ENCODE results near the gene IMPG2. TPM values are rescaled to one million over a fixed set of nuclear protein-coding genes. Genes with fewer than 3 reads are reported as not detected.

Gene IMPG2
- total RNA-seq, 2 donors from 2014 or later = 0.23 to 0.28 TPM

GRCh38 chr3:101259485-101260341, 60.7 kb downstream of the IMPG2 start:
- Histone ChIP-seq H3K36me3 (no peaks in the 10 kb centered on the region), H3K27ac (no peak overlapping the region), H3K9me3 (no peaks in the 10 kb centered on the region), H3K4me1 (replicated peaks) (no peaks in the 10 kb centered on the region), H3K27me3 (replicated peaks; ENCODE audit: insufficient read depth) (no peaks in the 10 kb centered on the region), H3K4me3 (no peak overlapping the region)
- no peak for DNase-seq (ENCODE audit: low spot score)
- TF ChIP-seq POLR2A (IDR thresholded peaks at IDR 0.05) (no peak), CTCF (IDR thresholded peaks at IDR 0.05) (no peak), POLR2AphosphoS5 (IDR thresholded peaks at IDR 0.05) (no peak)
- 82% methylated on average over 4 of the region's 4 CpGs for WGBS
- intact Hi-C loops (cut with DNase I) = no loop called here

GRCh38 chr3:101256511-101256910, 63.9 kb downstream of the IMPG2 start:
- Histone ChIP-seq H3K27ac (no peak overlapping the region), H3K4me1 (replicated peaks) (no peaks in the 10 kb centered on the region), H3K36me3 (no peaks in the 10 kb centered on the region), H3K27me3 (replicated peaks; ENCODE audit: insufficient read depth) (no peaks in the 10 kb centered on the region), H3K9me3 (no peaks in the 10 kb centered on the region), H3K4me3 (no peak overlapping the region)
- intact Hi-C loops (cut with DNase I) = no loop called here
- no peak for DNase-seq (ENCODE audit: low spot score)
- WGBS = 85% methylated on average over 3 of the region's 3 CpGs
- TF ChIP-seq POLR2AphosphoS5 (IDR thresholded peaks at IDR 0.05) (no peak), POLR2A (IDR thresholded peaks at IDR 0.05) (no peak), CTCF (IDR thresholded peaks at IDR 0.05) (no peak)

GRCh38 chr3:101255441-101255840, 64.9 kb downstream of the IMPG2 start:
- no peak for TF ChIP-seq CTCF (IDR thresholded peaks at IDR 0.05)
- TF ChIP-seq POLR2AphosphoS5 (IDR thresholded peaks at IDR 0.05) = no peak
- no peak for TF ChIP-seq POLR2A (IDR thresholded peaks at IDR 0.05)

GRCh38 chr3:101253396-101253795, 67.0 kb downstream of the IMPG2 start:
- TF ChIP-seq CTCF (IDR thresholded peaks at IDR 0.05) = no peak
- no peaks in the 10 kb centered on the region for H3K4me1 ChIP-seq (replicated peaks)
- no peaks in the 10 kb centered on the region for H3K9me3 ChIP-seq
- no peaks in the 10 kb centered on the region for H3K36me3 ChIP-seq
- H3K4me3 ChIP-seq = no peak overlapping the region
- WGBS = 88% methylated on average over 3 of the region's 3 CpGs
- DNase-seq (ENCODE audit: low spot score) = no peak
- intact Hi-C loops (cut with DNase I) = no loop called here
- H3K27me3 ChIP-seq (replicated peaks; ENCODE audit: insufficient read depth) = no peaks in the 10 kb centered on the region
- H3K27ac ChIP-seq = no peak overlapping the region

More at GRCh38 chr3:101255441-101255840, 64.9 kb downstream of the IMPG2 start:
- Histone ChIP-seq H3K36me3 (no peaks in the 10 kb centered on the region), H3K4me1 (replicated peaks) (no peaks in the 10 kb centered on the region), H3K4me3 (no peak overlapping the region), H3K27me3 (replicated peaks; ENCODE audit: insufficient read depth) (no peaks in the 10 kb centered on the region), H3K9me3 (no peaks in the 10 kb centered on the region), H3K27ac (no peak overlapping the region)
- 93% methylated on average over 2 of the region's 2 CpGs for WGBS
- intact Hi-C loops (cut with DNase I) = no loop called here
- DNase-seq (ENCODE audit: low spot score) = no peak

GRCh38 chr3:101252945-101253344, 67.4 kb downstream of the IMPG2 start:
- Histone ChIP-seq H3K4me3 (no peak overlapping the region), H3K27me3 (replicated peaks; ENCODE audit: insufficient read depth) (no peaks in the 10 kb centered on the region), H3K27ac (no peak overlapping the region), H3K4me1 (replicated peaks) (no peaks in the 10 kb centered on the region), H3K9me3 (no peaks in the 10 kb centered on the region), H3K36me3 (no peaks in the 10 kb centered on the region)
- TF ChIP-seq CTCF (IDR thresholded peaks at IDR 0.05) = no peak
- no peak for TF ChIP-seq POLR2AphosphoS5 (IDR thresholded peaks at IDR 0.05)
- no peak for TF ChIP-seq POLR2A (IDR thresholded peaks at IDR 0.05)
- DNase-seq (ENCODE audit: low spot score) = no peak
- intact Hi-C loops (cut with DNase I) = no loop called here
- WGBS = 84% methylated on average over 2 of the region's 2 CpGs

All from prostate gland (tissue), 2 donors.